NT2/D1 (cell line): Measurements from ENCODE around the gene CYP19A1.

Experiments used
- SUZ12 ChIP-seq: IDR thresholded peaks from 2 replicates; pipeline ENCODE4 v1.6.1; 2011; ENCODE audit not compliant: insufficient read length, insufficient read depth; ENCODE audit errors: extremely low read depth
- YY1 ChIP-seq: IDR thresholded peaks from 2 replicates; pipeline ENCODE4 v1.6.1; 2011; ENCODE audit not compliant: insufficient read length, insufficient read depth
- ZNF274 ChIP-seq: IDR thresholded peaks from 2 replicates; pipeline ENCODE4 v1.6.1; 2011; ENCODE audit warnings: mild to moderate bottlenecking, low read depth, low read length

- TF ChIP-seq YY1 (no peak), SUZ12 (no peak), ZNF274 (no peak)
Measured at GRCh38 chr15:51212239-51212638, 126.2 kb downstream of the CYP19A1 start.
